Neuronal stem cell (in vitro differentiated cells): ENCODE measurements around the gene GPT2.
A peak's percentile ranks its signal among the peaks of the same experiment; 100 is the strongest.

Experiments
- DNase-seq: peaks from one replicate; pipeline ENCODE4 v3.0.0-alpha.2; 2013; ENCODE audit warnings: low spot score
- H2AFZ ChIP-seq: one replicate; pipeline ENCODE4 v1.6.1; 2013; ENCODE audit warnings: mild to moderate bottlenecking, low read length, inconsistent platforms
- H2AK5ac ChIP-seq: 2 replicates; pipeline ENCODE4 v1.6.1; 2013; ENCODE audit warnings: low read depth, mild to moderate bottlenecking, inconsistent platforms, low read length, moderate library complexity, mixed read lengths
- H2BK120ac ChIP-seq: 2 replicates; pipeline ENCODE4 v1.6.1; 2013; ENCODE audit warnings: low read depth, mild to moderate bottlenecking, inconsistent platforms, low read length, moderate library complexity, mixed read lengths
- H2BK12ac ChIP-seq: one replicate; pipeline ENCODE4 v1.6.1; 2013; ENCODE audit warnings: low read length, inconsistent platforms
- H2BK15ac ChIP-seq: 2 replicates; pipeline ENCODE4 v1.6.1; 2013; ENCODE audit warnings: mild to moderate bottlenecking, low read length, inconsistent platforms, mixed read lengths
- H2BK5ac ChIP-seq: one replicate; pipeline ENCODE4 v1.6.1; 2013; ENCODE audit warnings: inconsistent platforms, mild to moderate bottlenecking, low read length, moderate library complexity
- H3K14ac ChIP-seq: one replicate; pipeline ENCODE4 v1.6.1; 2013; ENCODE audit warnings: low read length, inconsistent platforms
- H3K18ac ChIP-seq: 2 replicates; pipeline ENCODE4 v1.6.1; 2013; ENCODE audit warnings: low read length, inconsistent platforms
- H3K23ac ChIP-seq: 2 replicates; pipeline ENCODE4 v1.6.1; 2013; ENCODE audit warnings: low read depth, mild to moderate bottlenecking, mixed read lengths, low read length, inconsistent platforms; ENCODE audit not compliant: poor library complexity
- H3K27ac ChIP-seq: replicated peaks from 3 replicates; pipeline ENCODE4 v1.5.1; 2013; ENCODE audit warnings: low read length, inconsistent platforms
- H3K27me3 ChIP-seq, 3 experiments: 2 replicates each; pipeline ENCODE4 v1.6.1; 2013; ENCODE audit warnings: low read length in 3 of 3, mild to moderate bottlenecking in 2 of 3, inconsistent platforms in 1 of 3, low read depth in 1 of 3, mixed read lengths in 1 of 3, moderate library complexity in 1 of 3; ENCODE audit not compliant: control insufficient read depth in 3 of 3, insufficient read depth in 3 of 3
- H3K36me3 ChIP-seq, 2 donors: replicated peaks in 1 of 2; 2 replicates each; pipeline ENCODE4 v1.6.1; 2013; ENCODE audit warnings: low read length in 2 of 2; ENCODE audit not compliant: control insufficient read depth in 2 of 2, insufficient read depth in 2 of 2
- H3K4ac ChIP-seq: 2 replicates; pipeline ENCODE4 v1.6.1; 2013; ENCODE audit warnings: inconsistent platforms, mild to moderate bottlenecking, low read length, moderate library complexity
- H3K4me1 ChIP-seq, 2 donors: 1 replicate in 1 of 2; 2 replicates in 1 of 2; pipeline ENCODE4 v1.6.1; 2013; ENCODE audit warnings: low read length in 2 of 2, low read depth in 1 of 2; ENCODE audit not compliant: control insufficient read depth in 2 of 2, insufficient read depth in 1 of 2
- H3K4me2 ChIP-seq: one replicate; pipeline ENCODE4 v1.6.1; 2013; ENCODE audit warnings: mild to moderate bottlenecking, low read length, inconsistent platforms; ENCODE audit not compliant: insufficient read depth, poor library complexity, severe bottlenecking
- H3K4me3 ChIP-seq, 2 donors: 2 replicates each; pipeline ENCODE4 v1.5.1; 2013; ENCODE audit warnings: low read length in 2 of 2, mild to moderate bottlenecking in 2 of 2, inconsistent platforms in 1 of 2, moderate library complexity in 1 of 2
- H3K79me1 ChIP-seq: one replicate; pipeline ENCODE4 v1.6.1; 2013; ENCODE audit warnings: low read depth, mild to moderate bottlenecking, inconsistent platforms, low read length, moderate library complexity
- H3K9ac ChIP-seq: one replicate; pipeline ENCODE4 v1.6.1; 2013; ENCODE audit warnings: mild to moderate bottlenecking, low read depth, low read length, inconsistent platforms; ENCODE audit not compliant: poor library complexity
- H3K9me3 ChIP-seq, 2 donors: replicated peaks in 1 of 2; 2 replicates each; pipeline versions ENCODE3 to v1.6.1; 2013; ENCODE audit warnings: low read length in 2 of 2, mild to moderate bottlenecking in 2 of 2, inconsistent platforms in 1 of 2, low read depth in 1 of 2, mixed read lengths in 1 of 2, moderate library complexity in 1 of 2; ENCODE audit not compliant: control insufficient read depth in 2 of 2, insufficient read depth in 1 of 2
- H4K8ac ChIP-seq: one replicate; pipeline ENCODE4 v1.6.1; 2013; ENCODE audit warnings: low read depth, mild to moderate bottlenecking, inconsistent platforms, low read length, moderate library complexity
- H4K91ac ChIP-seq: one replicate; pipeline ENCODE4 v1.6.1; 2013; ENCODE audit warnings: low read length, low read depth, mild to moderate bottlenecking, inconsistent platforms; ENCODE audit not compliant: poor library complexity
- WGBS, 2 donors: extraction: QIAGEN DNeasy Blood & Tissue Kit; methylation state at CpG; one replicate each; pipeline ENCODE4 v1.1.7; 2013; ENCODE audit warnings: missing lambda C conversion rate in 2 of 2, mixed read lengths in 1 of 2; ENCODE audit not compliant: insufficient read length in 2 of 2, insufficient replicate concordance in 1 of 2; ENCODE audit errors: extremely low coverage in 2 of 2; 5-methylcytosine and 5-hydroxymethylcytosine counted together

Gene GPT2

DNA sequence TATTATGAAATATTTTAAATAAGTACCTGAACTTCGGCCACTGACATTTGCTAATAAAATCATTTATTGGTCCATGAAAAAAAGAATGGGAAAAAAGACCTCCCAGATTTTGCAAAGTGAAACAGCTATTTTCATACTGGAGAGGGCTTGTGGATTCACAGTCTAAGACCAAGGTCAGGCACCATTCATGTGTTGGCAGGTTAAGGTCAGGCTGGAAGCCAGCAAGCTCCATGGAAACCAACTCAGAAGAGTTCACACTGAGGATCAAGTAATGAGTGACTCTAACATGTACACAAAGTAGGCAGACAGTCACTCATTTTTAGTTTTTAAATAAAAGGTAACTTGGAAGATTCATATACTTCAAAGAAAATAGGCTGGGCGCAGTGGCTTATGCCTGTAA lies 85.9 kb downstream of the GPT2 start:
- Histone ChIP-seq H3K36me3 (peaks cover 24 to 65% of the 10 kb centered on the region in 2 donors), H3K27ac (no peak overlapping the region), H3K23ac (no peak overlapping the region), H3K18ac (no peak overlapping the region), H2AK5ac (no peak overlapping the region), H3K14ac (no peak overlapping the region), H3K4ac (no peak overlapping the region), H3K9ac (no peak overlapping the region), H3K9me3 (no peaks in the 10 kb centered on the region), H3K4me3 (no peak overlapping the region), H3K4me1 (peaks cover 7 to 23% of the 10 kb centered on the region in 2 donors), H2BK120ac (no peak overlapping the region), H3K4me2 (no peak overlapping the region), H2BK12ac (no peak overlapping the region), H3K27me3 (no peaks in the 10 kb centered on the region), H2BK5ac (no peak overlapping the region), H3K79me1 (peaks cover 4% of the 10 kb centered on the region), H4K91ac (no peak overlapping the region), H2BK15ac (no peak overlapping the region), H4K8ac (no peak overlapping the region), H2AFZ (no peak overlapping the region)
- DNase-seq, result no peak
- WGBS, 2 donors, result no CpG with 5 or more reads among the region's 2 CpGs

DNA sequence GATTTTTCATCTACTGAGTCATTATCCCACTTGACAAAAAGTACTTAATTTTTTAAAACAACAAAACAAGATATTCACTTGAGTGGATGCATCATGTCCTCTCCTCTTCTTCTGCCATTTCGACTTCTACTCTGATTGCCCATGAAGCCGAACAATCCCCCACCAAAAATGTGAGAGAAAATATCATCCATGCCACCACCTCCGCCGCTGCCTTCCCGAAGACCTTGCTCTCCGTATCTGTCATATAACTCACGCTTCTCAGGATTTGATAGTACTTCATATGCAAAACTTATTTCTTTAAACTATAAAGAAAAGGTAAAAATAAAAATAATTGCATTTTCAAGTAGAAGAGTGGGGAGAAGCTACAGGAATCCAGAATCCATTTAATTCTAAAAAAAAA lies 87.1 kb downstream of the GPT2 start:
- no peak for DNase-seq

DNA sequence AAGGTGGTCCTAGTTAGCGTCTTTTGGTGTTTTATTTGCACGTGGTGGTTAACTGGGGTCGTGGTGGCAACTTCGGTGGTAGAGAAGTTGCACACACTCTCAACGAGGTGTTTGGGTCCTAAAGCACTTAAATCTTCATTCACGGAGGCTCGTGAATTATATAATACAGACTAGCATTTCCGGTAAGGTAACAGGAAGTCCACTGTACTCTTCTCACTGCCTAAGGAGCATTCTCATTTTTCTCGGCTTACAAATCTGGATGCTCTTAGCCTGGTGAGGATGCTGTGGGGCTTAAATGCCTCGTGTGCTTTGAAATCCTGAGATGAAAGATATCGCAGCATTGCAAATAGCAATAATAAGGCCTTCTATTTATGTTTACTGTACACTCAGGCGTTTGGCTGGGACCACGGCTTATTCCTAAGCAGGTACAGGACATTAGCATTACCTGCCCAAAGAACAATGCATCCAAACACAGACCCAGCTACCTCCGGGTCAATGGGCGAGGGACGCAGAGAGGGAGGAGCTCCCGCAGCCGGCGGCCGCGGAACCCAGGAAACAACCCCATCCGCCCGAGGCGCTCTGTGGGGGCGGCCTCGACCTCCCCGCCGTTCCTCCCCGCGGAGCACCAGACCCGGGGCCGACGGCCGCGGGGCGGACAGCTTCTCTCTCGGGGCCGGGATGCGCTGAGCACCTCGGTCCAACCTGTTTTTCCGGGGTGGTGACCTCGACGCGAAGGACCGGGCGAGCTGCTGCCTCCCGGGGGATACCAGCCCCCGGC lies 88.5 kb downstream of the GPT2 start:
- no CpG with 5 or more reads among the region's 48 CpGs for WGBS, 2 donors

More for the DNA sequence above, 87.1 kb downstream of the GPT2 start:
- Histone ChIP-seq H2BK5ac (no peak overlapping the region), H3K4me1 (peaks cover 7 to 23% of the 10 kb centered on the region in 2 donors), H3K18ac (no peak overlapping the region), H3K9me3 (no peaks in the 10 kb centered on the region), H3K23ac (no peak overlapping the region), H2AFZ (no peak overlapping the region), H3K4ac (no peak overlapping the region), H3K4me2 (no peak overlapping the region), H3K79me1 (peaks cover 4% of the 10 kb centered on the region), H3K14ac (no peak overlapping the region), H3K27me3 (no peaks in the 10 kb centered on the region), H2BK15ac (no peak overlapping the region), H3K36me3 (peaks cover 21 to 53% of the 10 kb centered on the region in 2 donors), H4K91ac (no peak overlapping the region), H2BK120ac (no peak overlapping the region), H3K4me3 (no peak overlapping the region), H3K9ac (no peak overlapping the region), H2BK12ac (no peak overlapping the region), H3K27ac (no peak overlapping the region), H2AK5ac (no peak overlapping the region), H4K8ac (no peak overlapping the region)
- no CpG with 5 or more reads among the region's 7 CpGs for WGBS, 2 donors

DNA sequence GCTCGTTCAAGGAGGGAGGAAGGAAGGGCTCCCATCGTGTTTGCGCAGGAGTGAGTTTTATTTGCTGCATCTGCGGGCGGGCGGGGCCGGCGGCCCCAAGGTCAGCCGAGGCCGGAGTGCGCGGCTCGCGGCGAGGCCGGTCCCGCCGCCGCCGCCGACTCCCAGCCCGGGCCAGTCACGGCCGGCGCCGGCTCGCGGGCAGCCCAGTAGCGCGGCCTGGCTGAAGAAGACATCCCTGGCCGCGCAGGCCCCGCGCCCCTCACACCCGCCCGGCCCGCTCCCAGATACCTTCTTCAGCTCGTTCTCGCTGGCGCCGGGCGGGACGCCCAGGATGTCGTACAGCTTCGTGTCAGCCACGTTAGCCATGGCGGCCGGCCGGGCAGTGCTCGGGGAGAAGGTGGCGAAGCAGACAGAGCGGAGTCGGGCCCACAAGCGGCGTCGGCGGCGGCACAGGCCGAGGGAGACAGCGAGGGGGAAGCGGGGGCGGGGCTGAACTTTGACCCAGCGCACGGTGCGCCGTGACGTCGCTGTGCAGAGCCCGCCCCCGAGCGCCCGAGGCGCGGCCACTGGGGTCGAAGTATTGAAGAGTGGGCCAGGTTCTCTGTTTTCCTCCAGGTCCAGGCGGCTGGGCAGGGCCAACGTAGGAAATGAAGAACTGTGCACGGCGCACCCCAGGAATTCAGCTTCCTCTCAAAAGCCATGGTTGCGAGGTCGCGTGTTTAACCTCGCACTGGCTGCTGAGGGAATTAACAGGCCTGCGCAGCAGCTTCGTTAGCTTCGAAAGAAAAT lies 89.2 kb downstream of the GPT2 start, which contains the start of gene DNAJA2:
TSS of gene DNAJA2 (minus strand) at position 468 of the 789 bp plus-strand sequence. CDS start at position 366, 102 bp downstream.
- Histone ChIP-seq H3K36me3 (peaks cover 12 to 32% of the 10 kb centered on the region in 2 donors), H3K27me3 (no peaks in the 10 kb centered on the region), H4K91ac (no peak within 1 kb of the TSS), H3K9ac (peak within 1 kb of the TSS; percentile 97), H3K14ac (peak within 1 kb of the TSS; percentile 38), H2AK5ac (peak within 1 kb of the TSS; percentile 74), H3K27ac (peak within 1 kb of the TSS; percentile 98), H3K23ac (peak within 1 kb of the TSS; percentile 98), H3K4me1 (peaks cover 7 to 23% of the 10 kb centered on the region in 2 donors), H3K18ac (peak within 1 kb of the TSS; percentile 98), H4K8ac (peak within 1 kb of the TSS; percentile 92), H2BK12ac (no peak within 1 kb of the TSS), H2BK5ac (peak within 1 kb of the TSS; percentile 7), H2BK120ac (peak within 1 kb of the TSS; percentile 67), H3K4me2 (peak within 1 kb of the TSS; percentile 66), H2BK15ac (no peak within 1 kb of the TSS), H3K79me1 (peaks cover 4% of the 10 kb centered on the region), H2AFZ (peak within 1 kb of the TSS; percentile 90), H3K4me3 (peak within 1 kb of the TSS; percentile 96 to 97), H3K9me3 (no peaks in the 10 kb centered on the region), H3K4ac (no peak within 1 kb of the TSS)
- DNase-seq, result peak; percentile 88
- no CpG with 5 or more reads among the region's 86 CpGs for WGBS, 2 donors

More for the DNA sequence above, 88.5 kb downstream of the GPT2 start:
- Histone ChIP-seq H3K23ac (peak overlapping the region; percentile 1), H4K8ac (no peak overlapping the region), H3K36me3 (peaks cover 15 to 40% of the 10 kb centered on the region in 2 donors), H3K9ac (peak overlapping the region; percentile 97), H2BK15ac (no peak overlapping the region), H3K4me2 (peak overlapping the region; percentile 63), H2BK5ac (peak overlapping the region; percentile 7), H3K14ac (no peak overlapping the region), H3K4ac (no peak overlapping the region), H2AFZ (peak overlapping the region; percentile 90), H2BK12ac (no peak overlapping the region), H3K27ac (peak overlapping the region; percentile 85), H3K18ac (peak overlapping the region; percentile 80), H4K91ac (no peak overlapping the region), H2AK5ac (peak overlapping the region; percentile 74), H3K9me3 (no peaks in the 10 kb centered on the region), H3K79me1 (peaks cover 4% of the 10 kb centered on the region), H3K4me1 (peaks cover 7 to 23% of the 10 kb centered on the region in 2 donors), H3K4me3 (peak overlapping the region; percentile 96 to 97), H3K27me3 (no peaks in the 10 kb centered on the region), H2BK120ac (no peak overlapping the region)
- peak; percentile 26 for DNase-seq
